NCI-H460 (cell line): Measurements from ENCODE around the gene ZFP1. TPM values are rescaled to one million over a fixed set of nuclear protein-coding genes. Genes with fewer than 3 reads are reported as not detected.

ENCODE experiments used
- DNase-seq: peaks from one replicate; pipeline ENCODE4 v3.0.0-alpha.2; 2016; ENCODE audit warnings: low read depth; ENCODE audit errors: extremely low read depth
- total RNA-seq: library from RNA; depleted of rRNA; stranded (reverse); fragments of >200 nt; shearing (Covaris generic); gene quantifications from 2 replicates; pipeline ENCODE4 v1.2.3, GENCODE V29; 2014

ZFP1 gene
- total RNA-seq, 1 experiment from 2014 or later: 18.5 TPM

DNA sequence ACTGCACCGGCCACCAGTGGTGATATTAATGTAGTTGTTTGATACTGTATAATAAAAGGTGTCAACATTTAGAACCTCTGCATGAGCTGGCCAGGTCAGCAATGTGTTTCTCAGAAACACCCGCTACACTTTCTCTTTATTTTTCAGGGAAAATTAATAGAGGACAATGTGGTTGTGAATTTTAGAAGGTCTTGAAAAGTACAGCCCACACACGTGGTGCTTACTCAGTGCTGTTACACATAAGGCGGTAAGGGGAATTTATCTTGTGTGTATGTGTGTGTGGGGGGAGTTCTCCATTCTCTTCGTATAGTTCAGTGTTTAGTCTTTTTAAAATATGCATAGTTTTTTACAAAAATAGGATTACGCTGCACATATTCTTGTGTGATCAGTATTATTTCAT is 4.4 kb upstream of the ZFP1 start:
- no peak for DNase-seq

DNA sequence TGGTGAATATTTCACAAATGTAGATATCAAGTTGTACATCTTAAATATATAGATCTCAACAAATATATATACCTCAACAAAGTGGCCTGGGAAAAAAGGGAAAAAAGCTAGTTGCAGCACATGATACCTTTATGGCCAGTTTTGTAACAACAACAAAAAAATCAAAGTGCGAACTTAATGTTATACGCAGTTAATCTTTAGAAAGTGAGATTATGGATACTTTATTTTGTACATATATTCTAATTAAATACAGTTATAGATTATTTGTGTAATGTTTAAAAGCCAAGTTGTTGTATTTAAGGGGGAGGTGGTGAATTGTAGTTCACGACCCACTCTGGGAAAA is 385 bp upstream of the ZFP1 start:
- no peak for DNase-seq

DNA sequence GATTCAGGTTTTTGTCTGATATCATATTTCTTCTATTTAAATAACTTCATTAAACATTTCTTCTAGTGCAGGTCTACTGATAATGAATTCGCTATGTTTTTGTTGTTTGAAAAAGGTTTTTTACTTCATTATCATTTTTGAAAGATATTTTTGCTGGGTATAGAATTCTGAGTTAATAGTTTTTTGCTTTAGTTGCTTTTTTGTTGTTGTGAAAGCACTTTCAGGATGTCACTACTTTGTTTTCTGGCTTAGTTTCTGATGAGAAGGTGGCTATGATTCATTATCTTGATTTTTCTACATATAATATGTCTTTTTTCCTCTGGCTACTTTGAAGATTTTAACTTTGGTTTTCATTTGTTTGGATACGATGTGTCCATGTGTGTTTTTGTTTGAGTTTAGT is 3.5 kb downstream of the ZFP1 start:
- DNase-seq: no peak

DNA sequence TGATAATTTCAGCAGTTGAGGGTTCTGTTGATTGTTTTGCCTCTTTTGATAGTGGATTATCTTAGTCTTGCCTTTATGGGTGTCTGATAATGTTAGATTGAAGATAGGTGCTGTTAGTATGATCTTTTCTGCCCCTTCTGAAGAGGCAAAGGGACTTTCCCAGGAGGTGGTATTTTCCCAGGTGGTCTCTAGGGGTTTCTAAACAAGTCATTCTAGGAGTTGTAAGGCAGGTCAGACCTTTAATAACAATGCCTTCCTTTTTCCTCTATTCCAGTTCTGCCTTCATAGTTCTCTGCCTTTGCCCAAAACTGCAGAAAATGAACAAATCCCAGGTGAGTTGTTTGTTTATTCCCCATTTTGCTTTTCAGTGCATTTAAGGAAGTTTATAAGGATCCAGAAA is 4.3 kb downstream of the ZFP1 start:
- DNase-seq: no peak

DNA sequence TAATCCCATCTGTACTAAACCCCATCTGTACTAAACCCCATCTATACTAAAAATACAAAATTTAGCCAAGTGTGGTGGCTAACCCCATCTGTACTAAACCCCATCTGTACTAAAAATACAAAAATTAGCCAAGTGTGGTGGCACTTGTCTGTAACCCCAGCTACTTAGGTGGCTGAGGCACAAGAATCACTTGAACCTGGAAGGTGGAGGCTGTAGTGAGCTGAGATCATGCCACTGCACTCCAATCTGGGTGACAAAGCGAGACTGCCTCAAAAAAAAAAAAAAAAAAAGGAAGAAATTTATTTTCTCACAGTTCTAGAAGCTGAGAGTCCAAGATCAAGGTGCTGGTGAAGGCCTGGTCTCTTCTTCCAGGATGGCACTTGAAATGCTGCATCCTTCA is 12.1 kb downstream of the ZFP1 start:
- no peak for DNase-seq

DNA sequence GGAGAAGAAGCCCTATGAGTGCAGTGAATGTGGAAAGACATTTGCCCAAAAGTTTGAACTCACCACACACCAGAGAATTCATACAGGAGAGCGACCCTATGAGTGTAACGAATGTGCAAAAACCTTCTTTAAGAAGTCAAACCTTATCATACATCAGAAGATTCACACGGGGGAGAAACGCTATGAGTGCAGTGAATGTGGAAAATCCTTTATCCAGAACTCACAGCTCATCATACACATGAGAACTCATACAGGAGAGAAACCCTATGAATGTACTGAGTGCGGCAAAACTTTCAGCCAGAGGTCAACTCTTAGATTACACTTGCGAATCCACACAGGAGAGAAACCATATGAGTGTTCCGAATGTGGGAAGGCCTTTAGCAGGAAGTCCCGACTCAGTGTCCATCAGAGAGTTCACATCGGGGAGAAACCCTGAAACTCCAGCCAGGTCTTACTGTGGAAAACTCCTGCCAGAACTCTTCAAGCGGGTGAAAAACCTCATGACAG is 21.6 kb downstream of the ZFP1 start:
- DNase-seq: no peak

DNA sequence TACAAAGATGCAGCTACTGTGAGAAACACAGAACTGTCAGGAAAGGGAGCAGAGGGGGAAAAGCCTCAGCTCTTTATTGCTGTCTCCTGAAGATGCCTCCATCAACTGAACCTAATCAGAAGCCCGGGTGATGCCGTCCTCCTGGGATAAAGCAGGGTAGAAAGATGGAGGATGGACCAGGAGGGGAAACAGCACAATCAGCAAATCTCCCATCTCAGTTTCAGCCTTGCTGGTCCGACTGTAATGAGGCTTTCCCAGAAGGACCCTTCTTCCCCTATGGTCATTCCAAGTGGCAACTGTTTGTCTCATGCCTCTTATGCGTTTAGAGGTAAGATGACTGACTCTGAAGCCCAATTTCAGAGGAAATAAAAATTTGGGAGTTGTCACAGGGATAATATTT is 24.3 kb downstream of the ZFP1 start:
- DNase-seq: no peak

DNA sequence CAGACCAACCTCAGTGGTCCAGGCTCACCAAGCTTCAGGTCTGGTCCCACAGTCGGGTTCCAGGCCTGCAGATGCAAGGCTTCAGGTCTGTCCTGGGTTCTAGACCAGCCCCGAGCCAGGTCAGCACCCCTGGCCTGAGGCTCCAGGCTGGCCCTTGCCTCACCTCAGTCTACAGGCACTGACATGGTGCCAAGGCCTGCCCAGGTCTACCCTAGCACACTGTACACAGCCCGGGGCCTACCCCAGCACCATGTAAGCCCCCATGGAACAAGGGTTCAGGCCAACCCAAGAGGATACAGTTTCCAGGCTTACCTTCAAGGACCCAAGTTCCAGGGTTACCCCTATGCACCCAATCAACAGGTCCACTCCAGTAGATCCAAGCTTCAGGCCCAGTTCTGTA is 26.8 kb downstream of the ZFP1 start:
- DNase-seq: no peak

DNA sequence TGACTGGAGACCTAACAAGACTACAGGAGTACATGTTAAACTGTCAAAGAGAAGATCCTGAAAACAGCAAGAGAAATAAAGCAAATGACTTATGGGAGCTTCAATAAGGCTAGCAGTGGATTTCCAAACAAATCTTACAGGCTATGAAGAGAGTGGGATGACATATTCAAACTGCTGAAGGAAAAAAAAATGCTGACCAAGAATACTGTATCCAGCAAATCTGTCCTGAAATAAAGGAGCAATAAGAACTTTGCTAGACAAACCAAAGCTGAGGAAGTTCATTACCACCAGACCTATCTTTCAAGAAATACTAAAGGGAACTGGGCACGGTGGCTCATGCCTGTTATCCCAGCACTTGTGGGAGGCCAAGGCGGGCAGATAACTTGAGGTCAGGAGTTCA is 28.6 kb downstream of the ZFP1 start:
- no peak for DNase-seq

DNA sequence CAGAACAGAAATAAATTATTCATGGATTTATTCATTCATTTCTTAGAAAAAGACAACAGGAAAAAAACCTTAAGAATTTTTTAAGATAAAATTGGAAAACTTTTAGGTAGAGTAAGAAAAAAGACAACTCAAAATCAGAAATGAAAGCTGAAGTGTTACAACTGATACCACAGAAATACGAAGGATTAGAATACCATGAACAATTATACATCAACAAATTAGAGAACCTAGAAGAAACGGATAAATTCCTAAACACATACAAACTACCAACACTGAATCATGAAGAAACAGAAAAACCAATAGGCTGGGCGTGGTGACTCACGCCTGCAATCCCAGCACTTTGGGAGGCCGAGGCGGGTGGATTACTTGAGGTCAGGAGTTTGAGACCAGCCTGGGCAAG is 30.9 kb downstream of the ZFP1 start:
- no peak for DNase-seq

DNA sequence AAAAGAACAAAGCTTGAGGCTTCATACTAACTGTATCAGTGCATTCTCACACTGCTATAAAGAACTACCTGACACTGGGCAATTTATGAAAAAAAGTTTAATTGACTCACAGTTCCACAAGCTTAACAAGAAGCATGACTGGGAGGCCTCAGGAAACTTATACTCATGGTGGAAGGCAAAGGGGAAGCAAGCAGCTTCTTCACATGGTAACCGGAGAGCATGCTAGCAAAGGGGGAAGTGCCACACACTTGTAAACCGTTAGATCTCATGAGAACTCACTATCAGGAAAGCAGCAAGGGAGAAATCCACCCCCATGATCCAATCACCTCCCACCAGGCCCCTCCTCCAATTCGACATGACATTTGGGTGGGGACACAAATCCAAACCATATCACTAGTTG is 33.3 kb downstream of the ZFP1 start:
- no peak for DNase-seq

DNA sequence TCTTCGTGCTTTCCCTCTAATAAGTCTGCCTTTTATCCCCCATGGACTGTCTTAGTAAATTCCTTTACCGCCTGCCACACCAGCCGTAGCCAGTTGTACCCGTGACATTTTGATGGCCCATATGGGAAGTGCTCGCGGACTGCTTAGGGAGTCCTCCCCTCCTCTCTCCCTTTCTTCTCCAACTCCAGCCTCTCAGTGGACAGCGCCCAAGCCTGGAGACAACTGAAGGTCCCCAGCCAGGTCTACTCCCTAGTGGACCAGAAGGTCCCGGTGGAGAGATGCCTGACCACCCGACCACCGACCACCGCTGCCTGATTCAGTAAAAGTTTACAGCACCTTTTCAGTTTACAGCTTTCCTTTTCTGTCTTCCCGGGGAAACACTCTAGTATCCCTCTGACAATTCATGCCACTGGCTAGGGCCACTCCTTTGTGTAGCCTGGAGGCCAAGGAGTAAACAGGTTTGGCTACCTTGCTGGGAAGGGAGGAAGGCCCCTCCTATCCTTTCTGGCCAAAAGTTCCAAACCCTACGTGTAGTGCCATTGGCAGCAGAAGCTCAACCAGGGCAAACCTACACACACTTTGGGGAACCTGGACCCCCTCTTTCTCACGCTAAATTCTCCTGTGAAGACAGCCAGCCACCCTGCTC is 40.6 kb downstream of the ZFP1 start:
- DNase-seq: no peak

DNA sequence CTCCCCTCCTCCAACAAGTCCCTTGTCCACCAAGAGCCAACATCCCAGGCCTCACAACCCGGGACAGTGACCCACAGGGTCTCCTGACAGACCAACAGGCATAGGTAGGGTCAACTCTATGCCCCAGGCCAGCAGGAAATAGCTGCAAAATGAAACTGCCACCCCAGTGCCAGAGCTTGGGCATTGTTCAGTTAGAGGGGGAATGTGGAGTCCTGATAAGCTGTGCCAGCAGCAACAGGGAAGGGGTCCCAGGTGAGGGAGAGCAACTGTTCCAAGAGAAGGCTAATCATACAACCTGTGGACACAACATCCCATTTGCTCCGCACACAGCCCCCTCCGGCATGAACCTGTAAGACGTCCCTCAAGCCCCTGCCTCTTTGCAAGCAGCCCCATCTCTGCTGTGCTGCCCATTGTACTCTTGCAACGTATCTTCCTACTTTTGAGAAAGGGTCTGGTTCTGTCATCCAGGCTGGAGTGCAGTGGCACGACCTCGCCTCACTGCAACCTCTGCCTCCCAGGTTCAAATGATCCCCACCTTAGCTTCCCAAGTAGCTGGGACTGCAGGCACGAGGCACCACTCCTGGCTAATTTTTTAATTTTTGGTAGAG is 41.4 kb downstream of the ZFP1 start:
- DNase-seq: no peak

DNA sequence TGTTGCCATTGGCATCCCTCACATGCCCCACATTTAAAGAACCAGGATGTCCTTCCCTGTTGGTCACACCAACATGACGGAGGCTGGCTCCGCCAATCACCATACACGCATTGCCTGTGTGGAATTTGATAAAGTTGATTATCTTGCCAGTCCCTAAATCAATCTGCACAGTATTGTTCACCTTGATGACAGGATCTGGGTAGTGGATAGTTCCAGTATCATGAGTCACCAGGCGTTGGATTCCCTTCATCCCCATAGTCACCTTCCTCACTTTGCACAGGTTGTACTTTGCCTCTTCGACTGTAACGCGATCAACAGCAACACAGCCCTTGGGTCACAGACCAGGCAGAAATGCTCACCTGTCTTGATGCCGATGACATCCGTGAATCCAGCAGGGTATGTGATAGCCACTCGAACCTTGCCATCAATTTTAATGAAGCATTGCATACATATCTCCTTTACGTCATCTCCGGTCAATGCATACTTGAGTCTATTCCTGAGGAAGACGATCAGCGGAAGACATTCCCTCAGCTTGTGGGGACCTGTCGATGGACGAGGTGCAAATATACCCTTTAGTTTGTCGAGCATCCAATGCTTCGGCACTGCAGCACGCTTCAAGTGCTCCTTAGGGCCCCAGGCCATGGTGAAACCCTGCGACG is 44.4 kb downstream of the ZFP1 start:
- no peak for DNase-seq

DNA sequence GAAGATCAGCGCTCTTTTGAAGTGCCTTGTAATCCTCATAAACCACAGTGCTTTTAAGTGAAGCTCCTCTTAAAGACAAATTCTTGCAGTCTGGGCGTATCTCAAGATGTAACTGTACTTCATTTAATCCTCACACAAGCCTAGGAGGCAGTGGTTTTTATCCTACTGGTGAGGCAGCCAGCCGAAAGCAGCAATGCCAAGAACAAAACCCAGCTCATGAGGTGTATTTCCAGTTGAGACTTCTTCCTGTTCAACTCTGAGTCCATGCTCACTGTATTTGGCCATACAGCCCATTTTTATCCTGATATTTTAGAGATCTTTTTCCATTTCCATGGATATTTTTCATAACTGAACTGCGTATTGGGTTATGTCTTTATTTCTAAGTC is 44.9 kb downstream of the ZFP1 start:
- DNase-seq: no peak

DNA sequence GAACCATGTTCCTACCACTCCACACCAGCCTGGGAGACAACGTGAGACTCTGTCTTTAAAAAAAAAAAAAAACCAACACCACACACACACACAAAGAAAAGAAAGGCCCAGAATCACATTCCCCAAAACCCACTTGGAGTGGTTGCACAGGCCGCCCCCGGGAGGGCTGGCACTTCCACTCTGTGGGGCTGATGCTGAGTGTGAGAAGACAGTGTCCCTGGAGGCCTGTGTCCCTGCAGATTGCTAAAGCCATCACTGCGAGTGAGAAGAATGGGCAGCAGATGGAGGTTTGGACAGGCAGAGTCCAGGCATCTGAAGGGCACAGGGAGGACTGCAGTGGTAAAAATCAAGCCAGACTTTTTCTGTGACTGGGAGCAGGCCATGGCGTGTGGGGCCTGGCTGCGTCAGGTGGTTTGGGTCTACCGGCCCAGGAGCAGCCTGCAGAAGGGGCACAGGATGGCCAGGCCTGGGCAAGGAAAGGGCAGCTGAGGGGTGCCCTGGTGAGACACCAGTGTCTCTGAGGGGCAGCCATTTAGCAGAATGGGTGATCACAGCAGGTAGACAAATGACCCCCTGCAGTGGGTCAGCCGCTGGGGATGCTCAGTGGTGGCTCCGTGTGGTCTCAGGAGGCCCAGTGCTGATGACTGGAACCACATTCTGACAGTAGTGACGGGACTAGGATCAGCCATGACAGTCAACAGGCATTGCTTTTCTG is 45.6 kb downstream of the ZFP1 start:
- DNase-seq: no peak

DNA sequence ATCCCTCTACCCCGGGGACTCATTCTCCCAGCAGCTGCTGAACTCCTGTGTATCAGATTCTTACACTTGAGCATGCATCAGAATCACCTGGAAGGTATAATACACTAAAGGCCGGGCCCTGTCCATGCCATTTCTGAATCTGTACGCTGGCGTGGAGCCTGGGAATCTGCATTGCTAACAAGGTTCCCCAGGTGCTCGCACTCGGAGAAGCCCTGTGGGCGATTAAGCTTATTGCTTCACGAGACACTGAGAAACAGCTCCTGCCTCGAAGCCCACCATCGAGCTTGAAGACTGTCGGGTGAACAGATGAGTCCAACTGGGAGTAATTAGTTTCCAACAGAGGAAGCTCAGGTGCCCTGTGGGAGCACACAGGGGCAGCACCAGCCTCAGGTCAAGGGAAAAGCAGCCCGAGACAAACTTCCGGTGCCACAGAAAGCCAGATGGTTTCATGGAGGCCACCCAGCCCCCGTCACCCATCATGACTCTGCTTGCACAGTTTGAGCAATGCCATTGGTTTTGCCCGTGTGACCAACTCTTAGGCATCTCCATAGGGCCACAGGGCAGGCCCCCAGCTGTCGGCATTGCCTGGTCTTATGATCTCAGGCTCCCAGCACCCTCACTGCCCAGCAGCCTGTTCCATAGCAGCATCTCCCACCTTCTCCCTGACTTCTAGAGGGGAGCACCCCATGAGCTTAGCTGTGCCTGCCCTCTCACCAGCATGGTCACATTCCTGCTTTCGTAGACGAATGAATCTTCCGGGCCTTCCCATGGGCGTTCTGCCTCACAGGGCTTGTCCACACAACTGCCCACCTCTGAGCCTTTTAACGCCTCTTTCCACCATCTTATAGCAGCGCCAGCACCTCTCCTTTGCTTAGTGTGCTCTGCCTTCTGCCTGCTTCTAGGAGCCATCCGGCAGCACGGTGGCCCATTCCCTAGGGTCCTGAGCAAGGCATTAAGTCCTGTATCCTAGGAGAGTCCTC is 47.8 kb downstream of the ZFP1 start:
- DNase-seq: no peak

DNA sequence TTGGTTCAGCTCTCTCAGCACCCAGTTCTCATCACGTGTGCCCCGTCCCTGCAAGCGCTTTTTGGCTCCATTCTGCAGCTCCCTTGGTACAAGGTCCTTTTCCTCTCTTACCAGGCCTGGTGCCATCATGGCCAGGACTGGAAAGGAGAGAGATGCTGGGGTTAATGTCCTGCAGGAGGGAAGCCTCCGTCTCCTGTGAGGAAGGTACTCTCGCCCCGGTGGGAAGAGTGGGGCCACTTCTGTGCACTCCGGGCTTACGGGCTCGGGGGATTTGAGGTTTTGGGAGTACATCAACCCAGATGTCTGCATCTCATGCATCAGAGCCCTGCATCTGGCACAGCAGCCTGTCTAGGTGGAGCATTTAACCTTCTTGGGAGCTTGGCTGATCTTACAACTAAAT is 48.5 kb downstream of the ZFP1 start:
- DNase-seq: no peak

DNA sequence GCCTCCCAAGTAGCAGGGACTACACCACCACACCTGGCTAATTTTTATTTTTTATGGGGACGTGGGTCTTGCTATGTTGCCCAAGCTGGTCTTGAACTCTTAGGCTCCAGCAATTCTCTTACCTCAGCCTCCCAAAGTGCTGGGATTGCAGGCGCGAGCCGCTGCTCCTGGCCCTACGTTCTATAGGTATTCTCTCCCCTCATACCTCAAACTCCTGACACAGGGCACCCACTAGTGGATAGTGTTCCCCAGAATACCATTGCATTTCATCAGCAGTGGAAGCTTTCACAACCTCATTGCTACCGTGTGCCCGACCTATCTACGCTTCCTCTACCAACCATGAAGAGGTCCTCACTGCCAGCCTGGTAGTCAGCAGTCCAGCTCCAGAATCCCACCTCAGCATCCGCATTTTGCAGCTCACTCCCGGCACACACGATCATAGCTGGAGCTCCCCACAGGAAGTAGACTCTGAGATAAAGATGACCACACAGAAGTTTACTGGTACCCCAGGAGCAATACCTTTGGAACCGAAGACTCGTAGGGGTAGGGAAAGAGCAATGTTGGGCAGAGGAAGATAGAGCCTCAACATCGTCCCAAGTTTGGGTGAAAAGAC is 49.3 kb downstream of the ZFP1 start:
- no peak for DNase-seq

DNA sequence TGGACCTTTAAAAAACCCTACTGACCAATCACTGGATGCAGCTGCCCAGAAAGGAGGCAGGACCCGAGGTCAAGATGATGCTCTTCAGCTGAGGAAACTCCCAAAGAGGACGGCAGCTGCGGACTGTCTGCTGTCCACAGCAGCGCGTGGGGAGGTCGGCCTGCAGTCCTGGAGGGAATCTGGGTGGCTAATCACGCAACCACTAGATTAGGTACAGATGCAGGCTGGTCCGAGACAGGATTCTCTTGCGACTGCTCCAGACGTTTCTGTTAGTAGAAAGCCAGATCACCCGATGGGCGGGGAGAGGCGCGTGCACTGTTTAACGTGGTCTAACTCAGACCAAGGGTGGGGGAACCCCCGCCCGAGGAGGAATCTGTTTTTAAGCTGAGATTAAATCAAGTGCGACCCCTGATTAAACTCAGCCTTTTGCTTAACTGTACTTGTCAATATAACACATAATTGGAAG is 49.8 kb downstream of the ZFP1 start:
- no peak for DNase-seq
